PC-9 (cell line): ENCODE results near the gene TSPAN18.

Experiments used
- CTCF ChIP-seq: fragments of 200-600 bp; sonication (generic); conservative IDR thresholded peaks from 2 replicates; pipeline ENCODE4 v1.6.1; 2017; ENCODE audit warnings: mixed run types, antibody characterized with exemption, mild to moderate bottlenecking, moderate library complexity
- EZH2 ChIP-seq: fragments of 200-600 bp; sonication (generic); IDR thresholded peaks from 2 replicates; pipeline ENCODE4 v1.8.0; 2017; ENCODE audit warnings: antibody characterized with exemption, low read depth

- no peak for TF ChIP-seq CTCF
- TF ChIP-seq EZH2, result no peak
Observed at GRCh38 chr11:44879432-44879831, 152.7 kb downstream of the TSPAN18 start.
